GM12878 (cell line): Measurements from ENCODE around the gene THSD4. TPM values are rescaled to one million over a fixed set of nuclear protein-coding genes. Genes with fewer than 3 reads are reported as not detected.

Experiments used
- ATAC-seq: fragments of 200-7000 bp; cut with Tn5 transposase; 3 replicates; pipeline ENCODE4 v1.9.1; 2020; ENCODE audit warnings: mild to moderate bottlenecking, moderate library complexity
- BruUV-seq: library from RNA; stranded (reverse); fragments of 400-500 nt; replicated peaks from 2 replicates; lab custom pipeline; 2021; lab: Mats Ljungman, UMichigan
- CTCF ChIA-PET: fragments of 300-600 bp; sonication (Branson Sonifier 250); formaldehyde crosslinking; extraction: SDS; loops from one replicate; lab custom pipeline; 2021; ENCODE audit warnings: inconsistent platforms; lab: Yijun Ruan, JAX
- POLR2A ChIA-PET: fragments of 350-600 bp; formaldehyde crosslinking; extraction: SDS; loops from one replicate; lab custom pipeline; 2021; ENCODE audit warnings: inconsistent platforms; lab: Charles Lee
- RAD21 ChIA-PET: fragments of 300-600 bp; sonication (Branson Sonifier 250); formaldehyde crosslinking; loops from one replicate; lab custom pipeline; 2023; ENCODE audit warnings: antibody characterized with exemption; ENCODE audit not compliant: unreplicated experiment; lab: Charles Lee
- SMC1A ChIA-PET: fragments of 300-600 bp; sonication (Branson Sonifier 250); formaldehyde crosslinking; loops from one replicate; lab custom pipeline; 2023; ENCODE audit not compliant: unreplicated experiment, uncharacterized antibody; lab: Charles Lee
- DNase-seq: peaks from one replicate; pipeline ENCODE4 v3.0.0-alpha.2; 2011; ENCODE audit warnings: low read depth, low spot score
- FAIRE-seq: peaks from 3 replicates; lab custom pipeline; 2011; peaks lifted over from hg19 to GRCh38; lab: Jason Lieb, UNC
- H2AFZ ChIP-seq: 2 replicates; pipeline ENCODE4 v1.6.0; 2011; ENCODE audit warnings: low read depth, low read length, control low read depth; ENCODE audit not compliant: control insufficient read depth
- H3K27ac ChIP-seq: 2 replicates; pipeline ENCODE4 v1.5.1; 2011; ENCODE audit warnings: control low read depth; ENCODE audit not compliant: control insufficient read depth, insufficient read depth
- H3K27me3 ChIP-seq, 2 experiments: replicated peaks in 1 of 2; 2 replicates each; pipeline versions ENCODE4 v1.6.0 to v1.6.1; 2011; ENCODE audit warnings: low read length in 1 of 2; ENCODE audit not compliant: control insufficient read depth in 2 of 2, insufficient read depth in 2 of 2
- H3K36me3 ChIP-seq, 2 experiments: 2 replicates each; pipeline ENCODE4 v1.5.1; 2011; ENCODE audit warnings: low read length in 1 of 2; ENCODE audit not compliant: control insufficient read depth in 2 of 2, insufficient read depth in 2 of 2
- H3K4me1 ChIP-seq: 2 replicates; pipeline ENCODE4 v1.6.1; 2011; ENCODE audit warnings: mild to moderate bottlenecking, low read length, moderate library complexity, mixed read lengths; ENCODE audit not compliant: control insufficient read depth, insufficient read depth
- H3K4me2 ChIP-seq: 2 replicates; pipeline ENCODE4 v1.6.0; 2011; ENCODE audit warnings: control low read depth; ENCODE audit not compliant: control insufficient read depth, insufficient read depth
- H3K4me3 ChIP-seq: fragments of 200-600 bp; sonication (generic); 2 replicates; pipeline ENCODE4 v1.5.1; 2016
- H3K79me2 ChIP-seq: 2 replicates; pipeline ENCODE4 v1.6.0; 2011; ENCODE audit warnings: low read length; ENCODE audit not compliant: control insufficient read depth, insufficient read depth
- H3K9ac ChIP-seq: 2 replicates; pipeline ENCODE4 v1.8.0; 2011; ENCODE audit warnings: low read length, control low read depth, mixed read lengths; ENCODE audit not compliant: control insufficient read depth, insufficient read depth
- H3K9me3 ChIP-seq: replicated peaks from 3 replicates; pipeline ENCODE4 v1.5.1; 2011; ENCODE audit warnings: mild to moderate bottlenecking, low read length; ENCODE audit not compliant: control insufficient read depth, insufficient read depth
- H4K20me1 ChIP-seq: 2 replicates; pipeline ENCODE4 v1.6.0; 2011; ENCODE audit not compliant: control insufficient read depth, insufficient read depth
- ATF7 ChIP-seq: fragments of 450-650 bp; IDR thresholded peaks from 2 replicates; pipeline ENCODE4 v1.6.1; 2016; ENCODE audit warnings: low read depth, mild to moderate bottlenecking
- CHD2 ChIP-seq: IDR thresholded peaks from 2 replicates; pipeline ENCODE4 v1.6.1; 2011; ENCODE audit warnings: low read depth, low read length, improper control_type of control experiment, borderline replicate concordance
- EGR1 ChIP-seq, 2 experiments: IDR thresholded peaks; 1 replicate in 1 of 2; 2 replicates in 1 of 2; pipeline ENCODE4 v1.6.1; 2011 to 2012; ENCODE audit warnings: low read depth in 2 of 2, low read length in 2 of 2, borderline replicate concordance in 1 of 2, mild to moderate bottlenecking in 1 of 2, moderate library complexity in 1 of 2
- ESRRA ChIP-seq: IDR thresholded peaks from 2 replicates; pipeline ENCODE4 v1.6.1; 2012; ENCODE audit warnings: mild to moderate bottlenecking, low read length, improper control_type of control experiment
- EZH2 ChIP-seq: IDR thresholded peaks from 2 replicates; pipeline ENCODE4 v1.6.1; 2012; ENCODE audit warnings: low read depth, mild to moderate bottlenecking, control low read depth, inconsistent platforms, low read length, borderline replicate concordance; ENCODE audit not compliant: control insufficient read depth
- IRF4 ChIP-seq: IDR thresholded peaks from 2 replicates; pipeline ENCODE4 v1.6.1; 2011; ENCODE audit warnings: low read depth, low read length
- JUNB ChIP-seq: IDR thresholded peaks from 2 replicates; pipeline ENCODE4 v1.6.1; 2016; ENCODE audit warnings: antibody characterized with exemption, mild to moderate bottlenecking
- LARP7 ChIP-seq: fragments of 450-650 bp; IDR thresholded peaks from 2 replicates; pipeline ENCODE4 v1.6.1; 2017; ENCODE audit warnings: mild to moderate bottlenecking
- NFXL1 ChIP-seq: fragments of 450-650 bp; IDR thresholded peaks from 2 replicates; pipeline ENCODE4 v1.6.1; 2017; ENCODE audit warnings: antibody characterized with exemption, mild to moderate bottlenecking, borderline replicate concordance
- NFYB ChIP-seq: IDR thresholded peaks from 2 replicates; pipeline ENCODE4 v1.6.1; 2011; ENCODE audit warnings: low read depth, mild to moderate bottlenecking, low read length, improper control_type of control experiment, moderate library complexity; ENCODE audit not compliant: insufficient read depth
- REST ChIP-seq: IDR thresholded peaks from 2 replicates; pipeline ENCODE4 v1.6.1; 2012; ENCODE audit warnings: mild to moderate bottlenecking, low read depth, low read length
- SIX5 ChIP-seq: IDR thresholded peaks from 2 replicates; pipeline ENCODE4 v1.6.1; 2011; ENCODE audit warnings: mild to moderate bottlenecking, low read depth, low read length, moderate library complexity; ENCODE audit not compliant: severe bottlenecking
- SMAD5 ChIP-seq: IDR thresholded peaks from 2 replicates; pipeline ENCODE4 v1.6.1; 2016; ENCODE audit warnings: antibody characterized with exemption, low read depth
- SP1 ChIP-seq: IDR thresholded peaks from one replicate; pipeline ENCODE4 v1.6.1; 2011; ENCODE audit warnings: low read depth, low read length
- SPI1 ChIP-seq: IDR thresholded peaks from 2 replicates; pipeline ENCODE4 v1.6.1; 2011; ENCODE audit warnings: low read depth, mild to moderate bottlenecking, low read length, moderate library complexity, borderline replicate concordance; ENCODE audit not compliant: insufficient read depth
- WRNIP1 ChIP-seq: IDR thresholded peaks from 2 replicates; pipeline ENCODE4 v1.6.1; 2011; ENCODE audit warnings: low read depth, low read length, improper control_type of control experiment, borderline replicate concordance
- ZBTB33 ChIP-seq: fragments of 450-650 bp; IDR thresholded peaks from 2 replicates; pipeline ENCODE4 v1.6.1; 2017; ENCODE audit warnings: mild to moderate bottlenecking
- ZNF622 ChIP-seq: fragments of 450-650 bp; IDR thresholded peaks from 2 replicates; pipeline ENCODE4 v1.6.1; 2017; ENCODE audit warnings: mild to moderate bottlenecking, inconsistent platforms
- ZSCAN29 ChIP-seq: fragments of 450-650 bp; IDR thresholded peaks from 2 replicates; pipeline ENCODE4 v1.6.1; 2017; ENCODE audit warnings: mild to moderate bottlenecking, moderate library complexity
- WGBS: methylation state at CpG from one replicate; pipeline ENCODE4 v1.1.6; 2016; ENCODE audit warnings: low lambda C conversion rate; ENCODE audit not compliant: insufficient replicate concordance, insufficient coverage; ENCODE audit errors: missing lambda C conversion rate; 5-methylcytosine and 5-hydroxymethylcytosine counted together
- in situ Hi-C: fragments of 300-500 bp; cut with MboI; formaldehyde crosslinking; loops from 9 replicates; pipeline ENCODE4 v1.14.3; 2018; ENCODE audit warnings: mixed read lengths
- intact Hi-C: fragments of 100-400 bp; cut with micrococcal nuclease; formaldehyde crosslinking; loops from one replicate; pipeline ENCODE4 v1.14.2; 2022; ENCODE audit not compliant: unreplicated experiment
- polyA plus RNA-seq, 11 experiments: library from polyadenylated mRNA; depleted of rRNA in 4 of 11; unstranded in 6 of 11; stranded (reverse) in 5 of 11; fragments of >200 nt; fragmentation: Nextera tagmentation in 4 of 11; fragmentation: Illumina TruSeq in 1 of 11; extraction: Ambion mirVana in 4 of 11; extraction: Trizol in 1 of 11; gene quantifications; 1 replicate in 1 of 11; 2 replicates in 10 of 11; pipeline versions ENCODE4 v1.2.1 to v1.2.3, GENCODE V29; 2011 to 2016; ENCODE audit warnings: inconsistent platforms in 2 of 11, missing spikeins in 2 of 11, low read depth in 1 of 11
- total RNA-seq, 4 experiments: library from RNA; depleted of rRNA in 3 of 4; stranded (reverse); fragments of >200 nt in 3 of 4; fragmentation: Illumina TruSeq in 1 of 4; extraction: Trizol in 1 of 4; gene quantifications; 2 replicates each; pipeline versions ENCODE4 v1.2.1 to v1.2.3, GENCODE V29; 2013 to 2021

Gene THSD4
- total and polyA plus RNA-seq, 10 of the 15 experiments (the other 5 are each of a cell fraction or from before 2014, with no cell fraction given): 0.04 to 0.13 (median 0.05) TPM; not detected in 7

GRCh38 chr15:71231758-71232157, 116.5 kb downstream of the THSD4 start (continued):
- no peak for TF ChIP-seq ZNF622
- TF ChIP-seq ATF7: no peak
- no peak for TF ChIP-seq CHD2
- TF ChIP-seq EZH2: no peak

- 59% methylated on average over 5 of the region's 5 CpGs for WGBS
- BruUV-seq: no TSS peak
- FAIRE-seq: no peak
- RAD21 ChIA-PET: no interaction called here
- POLR2A ChIA-PET: no interaction called here
- CTCF ChIA-PET: no interaction called here
- in situ Hi-C loops (loop anchor here (5.0 kb wide), 1 partner anchor 50 kb away; no protein-coding TSS in a partner anchor), intact Hi-C loops (no loop called here)
- no peak for ATAC-seq
- SMC1A ChIA-PET: no interaction called here
- Histone ChIP-seq H3K9me3 (no peaks in the 10 kb centered on the region), H3K9ac (no peak overlapping the region), H3K27me3 (no peaks in the 10 kb centered on the region), H4K20me1 (no peaks in the 10 kb centered on the region), H3K27ac (no peak overlapping the region), H3K4me3 (no peak overlapping the region), H3K36me3 (no peaks in the 10 kb centered on the region), H3K4me1 (no peaks in the 10 kb centered on the region), H3K79me2 (no peaks in the 10 kb centered on the region), H2AFZ (no peak overlapping the region), H3K4me2 (no peak overlapping the region)
- DNase-seq: no peak
- TF ChIP-seq NFYB: no peak
- TF ChIP-seq IRF4: no peak
- TF ChIP-seq ESRRA: no peak
- no peak for TF ChIP-seq ZBTB33
- no peak for TF ChIP-seq WRNIP1
- TF ChIP-seq ZSCAN29: no peak
- no peak for TF ChIP-seq REST
- no peak for TF ChIP-seq EGR1 (IDR thresholded peaks at IDR 0.05; ENCODE audit: borderline replicate concordance in 1 of 2, low read depth in 2 of 2, low read length in 2 of 2)
- TF ChIP-seq SPI1: no peak
- TF ChIP-seq SMAD5: no peak
- TF ChIP-seq SP1: no peak
- TF ChIP-seq SIX5: no peak
- TF ChIP-seq NFXL1: no peak
- TF ChIP-seq JUNB: no peak
- TF ChIP-seq LARP7: no peak
These were observed 117.1 kb downstream of the THSD4 start for GRCh38 chr15:71232411-71232810.
